ENCODE results near the gene FLNB. TPM values are rescaled to one million over a fixed set of nuclear protein-coding genes. Genes with fewer than 3 reads are reported as not detected.

Gene FLNB
- total and polyA plus RNA-seq, 9 of the 15 experiments (the other 6 are each of a cell fraction or from before 2014, with no cell fraction given) = 9.4 to 48.1 (median 25.6) TPM

DNA sequence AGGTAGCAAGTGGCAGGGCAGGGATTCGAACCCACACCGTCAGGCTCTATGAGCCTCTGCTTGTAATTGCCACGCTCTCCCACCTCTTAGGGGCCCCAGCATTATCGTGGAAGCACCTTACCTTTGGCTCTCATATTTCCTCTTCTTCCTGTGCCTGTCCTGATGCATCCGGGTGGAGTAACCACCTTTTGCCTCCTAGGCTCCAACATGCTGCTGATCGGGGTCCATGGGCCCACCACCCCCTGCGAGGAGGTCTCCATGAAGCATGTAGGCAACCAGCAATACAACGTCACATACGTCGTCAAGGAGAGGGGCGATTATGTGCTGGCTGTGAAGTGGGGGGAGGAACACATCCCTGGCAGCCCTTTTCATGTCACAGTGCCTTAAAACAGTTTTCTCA lies 162.2 kb downstream of the FLNB start (continued):
- TF ChIP-seq, protein P1, sequence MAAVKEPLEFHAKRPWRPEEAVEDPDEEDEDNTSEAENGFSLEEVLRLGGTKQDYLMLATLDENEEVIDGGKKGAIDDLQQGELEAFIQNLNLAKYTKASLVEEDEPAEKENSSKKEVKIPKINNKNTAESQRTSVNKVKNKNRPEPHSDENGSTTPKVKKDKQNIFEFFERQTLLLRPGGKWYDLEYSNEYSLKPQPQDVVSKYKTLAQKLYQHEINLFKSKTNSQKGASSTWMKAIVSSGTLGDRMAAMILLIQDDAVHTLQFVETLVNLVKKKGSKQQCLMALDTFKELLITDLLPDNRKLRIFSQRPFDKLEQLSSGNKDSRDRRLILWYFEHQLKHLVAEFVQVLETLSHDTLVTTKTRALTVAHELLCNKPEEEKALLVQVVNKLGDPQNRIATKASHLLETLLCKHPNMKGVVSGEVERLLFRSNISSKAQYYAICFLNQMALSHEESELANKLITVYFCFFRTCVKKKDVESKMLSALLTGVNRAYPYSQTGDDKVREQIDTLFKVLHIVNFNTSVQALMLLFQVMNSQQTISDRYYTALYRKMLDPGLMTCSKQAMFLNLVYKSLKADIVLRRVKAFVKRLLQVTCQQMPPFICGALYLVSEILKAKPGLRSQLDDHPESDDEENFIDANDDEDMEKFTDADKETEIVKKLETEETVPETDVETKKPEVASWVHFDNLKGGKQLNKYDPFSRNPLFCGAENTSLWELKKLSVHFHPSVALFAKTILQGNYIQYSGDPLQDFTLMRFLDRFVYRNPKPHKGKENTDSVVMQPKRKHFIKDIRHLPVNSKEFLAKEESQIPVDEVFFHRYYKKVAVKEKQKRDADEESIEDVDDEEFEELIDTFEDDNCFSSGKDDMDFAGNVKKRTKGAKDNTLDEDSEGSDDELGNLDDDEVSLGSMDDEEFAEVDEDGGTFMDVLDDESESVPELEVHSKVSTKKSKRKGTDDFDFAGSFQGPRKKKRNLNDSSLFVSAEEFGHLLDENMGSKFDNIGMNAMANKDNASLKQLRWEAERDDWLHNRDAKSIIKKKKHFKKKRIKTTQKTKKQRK (IDR thresholded peaks at IDR 0.05; ENCODE audit: borderline replicate concordance, low read depth, low read length) = no peak
- TF ChIP-seq, protein P2, sequence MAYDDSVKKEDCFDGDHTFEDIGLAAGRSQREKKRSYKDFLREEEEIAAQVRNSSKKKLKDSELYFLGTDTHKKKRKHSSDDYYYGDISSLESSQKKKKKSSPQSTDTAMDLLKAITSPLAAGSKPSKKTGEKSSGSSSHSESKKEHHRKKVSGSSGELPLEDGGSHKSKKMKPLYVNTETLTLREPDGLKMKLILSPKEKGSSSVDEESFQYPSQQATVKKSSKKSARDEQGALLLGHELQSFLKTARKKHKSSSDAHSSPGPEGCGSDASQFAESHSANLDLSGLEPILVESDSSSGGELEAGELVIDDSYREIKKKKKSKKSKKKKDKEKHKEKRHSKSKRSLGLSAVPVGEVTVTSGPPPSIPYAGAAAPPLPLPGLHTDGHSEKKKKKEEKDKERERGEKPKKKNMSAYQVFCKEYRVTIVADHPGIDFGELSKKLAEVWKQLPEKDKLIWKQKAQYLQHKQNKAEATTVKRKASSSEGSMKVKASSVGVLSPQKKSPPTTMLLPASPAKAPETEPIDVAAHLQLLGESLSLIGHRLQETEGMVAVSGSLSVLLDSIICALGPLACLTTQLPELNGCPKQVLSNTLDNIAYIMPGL (CRISPR knock-in tag; IDR thresholded peaks at IDR 0.05) = no peak
- TF ChIP-seq, protein P3, sequence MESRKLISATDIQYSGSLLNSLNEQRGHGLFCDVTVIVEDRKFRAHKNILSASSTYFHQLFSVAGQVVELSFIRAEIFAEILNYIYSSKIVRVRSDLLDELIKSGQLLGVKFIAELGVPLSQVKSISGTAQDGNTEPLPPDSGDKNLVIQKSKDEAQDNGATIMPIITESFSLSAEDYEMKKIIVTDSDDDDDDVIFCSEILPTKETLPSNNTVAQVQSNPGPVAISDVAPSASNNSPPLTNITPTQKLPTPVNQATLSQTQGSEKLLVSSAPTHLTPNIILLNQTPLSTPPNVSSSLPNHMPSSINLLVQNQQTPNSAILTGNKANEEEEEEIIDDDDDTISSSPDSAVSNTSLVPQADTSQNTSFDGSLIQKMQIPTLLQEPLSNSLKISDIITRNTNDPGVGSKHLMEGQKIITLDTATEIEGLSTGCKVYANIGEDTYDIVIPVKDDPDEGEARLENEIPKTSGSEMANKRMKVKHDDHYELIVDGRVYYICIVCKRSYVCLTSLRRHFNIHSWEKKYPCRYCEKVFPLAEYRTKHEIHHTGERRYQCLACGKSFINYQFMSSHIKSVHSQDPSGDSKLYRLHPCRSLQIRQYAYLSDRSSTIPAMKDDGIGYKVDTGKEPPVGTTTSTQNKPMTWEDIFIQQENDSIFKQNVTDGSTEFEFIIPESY (CRISPR knock-in tag; IDR thresholded peaks at IDR 0.05) = no peak
- no peak for TF ChIP-seq ILK (tag; IDR thresholded peaks at IDR 0.05; ENCODE audit: borderline replicate concordance, low read depth)
- TF ChIP-seq NCOR1 (IDR thresholded peaks at IDR 0.05) = no peak
- no peak for TF ChIP-seq WHSC1 (IDR thresholded peaks at IDR 0.05; ENCODE audit: low read length)
- no peak for TF ChIP-seq FIP1L1 (IDR thresholded peaks at IDR 0.05; ENCODE audit: low read depth, low read length, poor library complexity, severe bottlenecking)
- TF ChIP-seq, protein P4, sequence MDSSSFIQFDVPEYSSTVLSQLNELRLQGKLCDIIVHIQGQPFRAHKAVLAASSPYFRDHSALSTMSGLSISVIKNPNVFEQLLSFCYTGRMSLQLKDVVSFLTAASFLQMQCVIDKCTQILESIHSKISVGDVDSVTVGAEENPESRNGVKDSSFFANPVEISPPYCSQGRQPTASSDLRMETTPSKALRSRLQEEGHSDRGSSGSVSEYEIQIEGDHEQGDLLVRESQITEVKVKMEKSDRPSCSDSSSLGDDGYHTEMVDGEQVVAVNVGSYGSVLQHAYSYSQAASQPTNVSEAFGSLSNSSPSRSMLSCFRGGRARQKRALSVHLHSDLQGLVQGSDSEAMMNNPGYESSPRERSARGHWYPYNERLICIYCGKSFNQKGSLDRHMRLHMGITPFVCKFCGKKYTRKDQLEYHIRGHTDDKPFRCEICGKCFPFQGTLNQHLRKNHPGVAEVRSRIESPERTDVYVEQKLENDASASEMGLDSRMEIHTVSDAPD (CRISPR knock-in tag; IDR thresholded peaks at IDR 0.05) = no peak
- TF ChIP-seq, protein P5, sequence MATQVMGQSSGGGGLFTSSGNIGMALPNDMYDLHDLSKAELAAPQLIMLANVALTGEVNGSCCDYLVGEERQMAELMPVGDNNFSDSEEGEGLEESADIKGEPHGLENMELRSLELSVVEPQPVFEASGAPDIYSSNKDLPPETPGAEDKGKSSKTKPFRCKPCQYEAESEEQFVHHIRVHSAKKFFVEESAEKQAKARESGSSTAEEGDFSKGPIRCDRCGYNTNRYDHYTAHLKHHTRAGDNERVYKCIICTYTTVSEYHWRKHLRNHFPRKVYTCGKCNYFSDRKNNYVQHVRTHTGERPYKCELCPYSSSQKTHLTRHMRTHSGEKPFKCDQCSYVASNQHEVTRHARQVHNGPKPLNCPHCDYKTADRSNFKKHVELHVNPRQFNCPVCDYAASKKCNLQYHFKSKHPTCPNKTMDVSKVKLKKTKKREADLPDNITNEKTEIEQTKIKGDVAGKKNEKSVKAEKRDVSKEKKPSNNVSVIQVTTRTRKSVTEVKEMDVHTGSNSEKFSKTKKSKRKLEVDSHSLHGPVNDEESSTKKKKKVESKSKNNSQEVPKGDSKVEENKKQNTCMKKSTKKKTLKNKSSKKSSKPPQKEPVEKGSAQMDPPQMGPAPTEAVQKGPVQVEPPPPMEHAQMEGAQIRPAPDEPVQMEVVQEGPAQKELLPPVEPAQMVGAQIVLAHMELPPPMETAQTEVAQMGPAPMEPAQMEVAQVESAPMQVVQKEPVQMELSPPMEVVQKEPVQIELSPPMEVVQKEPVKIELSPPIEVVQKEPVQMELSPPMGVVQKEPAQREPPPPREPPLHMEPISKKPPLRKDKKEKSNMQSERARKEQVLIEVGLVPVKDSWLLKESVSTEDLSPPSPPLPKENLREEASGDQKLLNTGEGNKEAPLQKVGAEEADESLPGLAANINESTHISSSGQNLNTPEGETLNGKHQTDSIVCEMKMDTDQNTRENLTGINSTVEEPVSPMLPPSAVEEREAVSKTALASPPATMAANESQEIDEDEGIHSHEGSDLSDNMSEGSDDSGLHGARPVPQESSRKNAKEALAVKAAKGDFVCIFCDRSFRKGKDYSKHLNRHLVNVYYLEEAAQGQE (IDR thresholded peaks at IDR 0.05; ENCODE audit: borderline replicate concordance) = no peak
- TF ChIP-seq, protein P5 (CRISPR knock-in tag; IDR thresholded peaks at IDR 0.05; ENCODE audit: low read depth) = no peak

All from K562 (cell line).